Small intestine (tissue), 7 donors: ENCODE results near the gene WNT10A. TPM values are rescaled to one million over a fixed set of nuclear protein-coding genes. Genes with fewer than 3 reads are reported as not detected.

Experiments used
- DNase-seq, 2 donors: peaks; one replicate each; pipeline versions ENCODE4 v3.0.0 to v3.0.0-alpha.2; 2013
- FAIRE-seq: peaks from 2 replicates; lab custom pipeline; 2012; peaks lifted over from hg19 to GRCh38; lab: Jason Lieb, UNC
- H3K27ac ChIP-seq, 3 donors: one replicate each; pipeline ENCODE4 v1.5.1; 2013; ENCODE audit warnings: low read length in 2 of 3, mild to moderate bottlenecking in 2 of 3, control low read depth in 1 of 3, inconsistent platforms in 1 of 3, low read depth in 1 of 3, moderate library complexity in 1 of 3
- H3K27me3 ChIP-seq, 3 donors: one replicate each; pipeline ENCODE4 v1.6.1; 2013; ENCODE audit warnings: low read length in 3 of 3, inconsistent platforms in 1 of 3; ENCODE audit not compliant: control insufficient read depth in 3 of 3, insufficient read depth in 3 of 3
- H3K36me3 ChIP-seq, 3 donors: one replicate each; pipeline ENCODE4 v1.6.1; 2013; ENCODE audit warnings: low read length in 3 of 3, inconsistent platforms in 1 of 3, low read depth in 1 of 3, mild to moderate bottlenecking in 1 of 3, moderate library complexity in 1 of 3; ENCODE audit not compliant: control insufficient read depth in 3 of 3, insufficient read depth in 2 of 3
- H3K4me1 ChIP-seq, 3 donors: one replicate each; pipeline ENCODE4 v1.6.1; 2013; ENCODE audit warnings: low read length in 2 of 3, inconsistent platforms in 1 of 3, low read depth in 1 of 3, mild to moderate bottlenecking in 1 of 3, moderate library complexity in 1 of 3; ENCODE audit not compliant: control insufficient read depth in 3 of 3, insufficient read depth in 2 of 3
- H3K4me3 ChIP-seq, 3 donors: one replicate each; pipeline ENCODE4 v1.5.1; 2013; ENCODE audit warnings: low read length in 3 of 3, control low read depth in 1 of 3, inconsistent platforms in 1 of 3, low read depth in 1 of 3, mild to moderate bottlenecking in 1 of 3, moderate library complexity in 1 of 3
- H3K9me3 ChIP-seq, 2 donors: one replicate each; pipeline ENCODE4 v1.6.1; 2013; ENCODE audit warnings: low read depth in 1 of 2, low read length in 1 of 2; ENCODE audit not compliant: control insufficient read depth in 2 of 2, insufficient read depth in 1 of 2
- WGBS, 3 donors: extraction: QIAGEN DNeasy Blood & Tissue Kit; methylation state at CpG; one replicate each; pipeline ENCODE4 v1.1.7; 2013; 5-methylcytosine and 5-hydroxymethylcytosine counted together
- polyA plus RNA-seq, 4 donors: library from polyadenylated mRNA; stranded (reverse) in 3 of 4; unstranded in 1 of 4; fragments of 200-250 nt in 3 of 4; fragments of 120-200 nt in 1 of 4; gene quantifications; one replicate each; pipeline versions ENCODE4 v1.2.1 to v1.2.3, GENCODE V29; 2013
- donor health status: healthy with polysubstance abuse.
- donor health status: control.
- donor health status: control.
- donor health status: Bipolar disorder and iron deficiency.
- donor health status: healthy.

Gene WNT10A
- polyA plus RNA-seq, 4 donors = 0.07 to 2.4 (median 0.37) TPM; not detected in 1

- no peaks in the 10 kb centered on the region for H3K36me3 ChIP-seq
- DNase-seq (no peak), FAIRE-seq (no peak)
- WGBS, 3 donors = 75 to 82% (median 79%) methylated on average over 9 of the region's 9 CpGs
- H3K27me3 ChIP-seq = peaks cover 18 to 87% (median 46%) of the 10 kb centered on the region in 3 donors
- H3K9me3 ChIP-seq = no peaks in the 10 kb centered on the region
- H3K4me3 ChIP-seq = no peak overlapping the region
- peaks cover 0 to 3% (median 0%) of the 10 kb centered on the region in 3 donors for H3K4me1 ChIP-seq
- H3K27ac ChIP-seq = no peak overlapping the region
These were observed 11.6 kb upstream of the WNT10A start for GRCh38 chr2:218869064-218869463.

GRCh38 chr2:218870984-218871344 lies 9.7 kb upstream of the WNT10A start:
- peaks cover 0 to 3% (median 0%) of the 10 kb centered on the region in 3 donors for H3K4me1 ChIP-seq
- WGBS, 3 donors = 2 to 5% (median 3%) methylated on average over 15 to 18 of the region's 18 CpGs
- FAIRE-seq (no peak), DNase-seq (no peak)
- no peak overlapping the region for H3K27ac ChIP-seq
- no peak overlapping the region for H3K4me3 ChIP-seq
- peaks cover 18 to 92% (median 46%) of the 10 kb centered on the region in 3 donors for H3K27me3 ChIP-seq
- no peaks in the 10 kb centered on the region for H3K36me3 ChIP-seq
- no peaks in the 10 kb centered on the region for H3K9me3 ChIP-seq

- Histone ChIP-seq H3K4me3 (peak overlapping the region in 1 of 3 donors; percentile 34), H3K27me3 (peaks cover 18 to 91% (median 42%) of the 10 kb centered on the region in 3 donors), H3K27ac (no peak overlapping the region), H3K4me1 (peaks cover 0 to 3% (median 0%) of the 10 kb centered on the region in 3 donors), H3K36me3 (no peaks in the 10 kb centered on the region), H3K9me3 (no peaks in the 10 kb centered on the region)
- DNase-seq (no peak), FAIRE-seq (no peak)
- WGBS, 3 donors = 2 to 6% (median 2%) methylated on average over 52 to 60 of the region's 60 CpGs
These were observed 9.0 kb upstream of the WNT10A start for GRCh38 chr2:218871345-218872302.

GRCh38 chr2:218872645-218873358 lies 7.8 kb upstream of the WNT10A start:
- Histone ChIP-seq H3K36me3 (no peaks in the 10 kb centered on the region), H3K4me3 (no peak overlapping the region), H3K9me3 (no peaks in the 10 kb centered on the region), H3K27ac (no peak overlapping the region), H3K27me3 (peaks cover 18 to 92% (median 49%) of the 10 kb centered on the region in 3 donors), H3K4me1 (peaks cover 0 to 3% (median 0%) of the 10 kb centered on the region in 3 donors)
- no peak for DNase-seq
- FAIRE-seq = no peak
- WGBS, 3 donors = 12 to 15% (median 14%) methylated on average over 19 to 22 of the region's 22 CpGs

GRCh38 chr2:218873359-218874194 lies 7.1 kb upstream of the WNT10A start:
- DNase-seq (no peak), FAIRE-seq (no peak)
- peaks cover 18 to 94% (median 54%) of the 10 kb centered on the region in 3 donors for H3K27me3 ChIP-seq
- peaks cover 0 to 3% (median 0%) of the 10 kb centered on the region in 3 donors for H3K4me1 ChIP-seq
- H3K9me3 ChIP-seq = no peaks in the 10 kb centered on the region
- H3K4me3 ChIP-seq = no peak overlapping the region
- 2 to 9% (median 6%) methylated on average over 77 to 86 of the region's 86 CpGs for WGBS, 3 donors
- no peaks in the 10 kb centered on the region for H3K36me3 ChIP-seq
- H3K27ac ChIP-seq = no peak overlapping the region

- H3K4me3 ChIP-seq = no peak overlapping the region
- no peaks in the 10 kb centered on the region for H3K9me3 ChIP-seq
- peaks cover 0 to 13% (median 0%) of the 10 kb centered on the region in 3 donors for H3K4me1 ChIP-seq
- H3K36me3 ChIP-seq = no peaks in the 10 kb centered on the region
- no peak for FAIRE-seq
- H3K27ac ChIP-seq = no peak overlapping the region
- WGBS, 3 donors = 11 to 30% (median 23%) methylated on average over 2 of the region's 2 CpGs
- DNase-seq = no peak
- peaks cover 18 to 93% (median 55%) of the 10 kb centered on the region in 3 donors for H3K27me3 ChIP-seq
These were observed 4.9 kb upstream of the WNT10A start for GRCh38 chr2:218875692-218876246.

- WGBS, 3 donors = 0 to 2% (median 1%) methylated on average over 3 of the region's 3 CpGs
- H3K4me3 ChIP-seq = no peak overlapping the region
- H3K27me3 ChIP-seq = peaks cover 14 to 92% (median 57%) of the 10 kb centered on the region in 3 donors
- no peak overlapping the region for H3K27ac ChIP-seq
- FAIRE-seq (no peak), DNase-seq (peak; percentile 68 to 72)
- no peaks in the 10 kb centered on the region for H3K36me3 ChIP-seq
- peaks cover 0 to 10% (median 0%) of the 10 kb centered on the region in 3 donors for H3K4me1 ChIP-seq
- no peaks in the 10 kb centered on the region for H3K9me3 ChIP-seq
These were observed 4.0 kb upstream of the WNT10A start for GRCh38 chr2:218876562-218877219.
